GM21360 (cell line): ENCODE measurements around the gene NLRP7.
"Not testable (repeated sequence)": the region's sequence is repeated elsewhere in the genome, so short reads cannot be mapped to it uniquely, and the experiment has no call there.

Experiments used
- ATAC-seq: cut with Tn5 transposase; IDR thresholded peaks from one replicate; pipeline ENCODE4 v1.9.1; 2021; ENCODE audit warnings: mild to moderate bottlenecking, moderate library complexity; ENCODE audit not compliant: unreplicated experiment

The NLRP7 gene

DNA sequence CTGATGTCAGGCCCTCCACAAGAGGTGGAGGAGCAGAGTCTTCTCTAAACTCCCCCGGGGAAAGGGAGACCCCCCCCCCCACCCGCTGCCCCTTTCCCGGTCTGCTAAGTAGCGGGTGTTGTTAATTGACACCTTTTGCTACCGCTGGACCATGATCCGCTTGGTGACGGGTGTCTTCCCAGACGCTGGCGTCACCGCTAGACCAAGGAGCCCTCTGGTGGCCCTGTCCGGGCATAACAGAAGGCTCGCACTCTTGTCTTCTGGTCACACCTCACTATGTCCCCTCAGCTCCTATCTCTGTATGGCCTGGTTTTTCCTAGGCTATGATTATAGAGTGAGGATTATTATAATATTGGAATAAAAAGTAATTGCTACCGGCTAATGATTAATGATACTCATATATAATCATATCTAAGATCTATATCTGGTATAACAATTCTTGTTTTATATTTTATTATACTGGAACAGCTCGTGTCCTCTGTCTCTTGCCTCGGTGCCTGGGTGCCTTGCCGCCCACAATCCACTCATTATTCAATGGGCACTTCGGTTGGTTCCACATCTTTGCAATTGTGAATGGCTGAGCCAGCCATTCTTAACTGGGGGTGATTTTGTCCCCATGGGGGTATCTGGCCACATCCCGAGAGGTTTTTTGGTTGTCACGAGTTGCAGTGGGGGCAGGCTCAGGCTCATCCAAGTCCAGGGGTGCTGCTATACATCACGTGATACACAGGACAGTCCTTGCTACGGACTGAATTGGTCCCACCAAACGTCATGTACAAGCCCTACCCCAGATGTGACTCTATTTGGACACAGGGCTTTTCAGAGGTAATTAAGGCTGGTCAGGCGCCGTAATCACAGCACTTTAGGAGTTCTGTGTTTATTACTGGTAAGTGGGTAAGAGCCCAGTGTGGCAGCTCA lies 27.4 kb downstream of the NLRP7 start:
- not testable (repeated sequence) for ATAC-seq

DNA sequence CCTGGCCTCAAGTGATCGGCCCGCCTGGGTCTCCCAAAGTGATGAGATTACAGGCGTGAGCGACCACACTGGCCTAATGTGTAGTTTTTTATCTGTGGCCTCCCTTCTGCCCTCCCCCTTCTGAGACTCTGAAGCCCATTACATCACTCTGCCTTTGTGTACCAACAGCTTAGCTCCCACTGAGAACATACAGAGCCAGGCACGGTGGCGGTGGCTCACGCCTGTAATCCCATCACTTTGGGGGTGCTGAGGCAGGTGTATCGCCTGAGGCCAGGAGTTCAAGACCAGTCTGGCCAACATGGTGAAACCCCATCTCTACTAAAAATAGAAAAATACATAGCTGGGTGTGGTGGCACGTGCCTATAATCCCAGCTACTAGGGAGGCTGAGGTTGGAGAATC lies 28.8 kb downstream of the NLRP7 start:
- ATAC-seq = no peak

DNA sequence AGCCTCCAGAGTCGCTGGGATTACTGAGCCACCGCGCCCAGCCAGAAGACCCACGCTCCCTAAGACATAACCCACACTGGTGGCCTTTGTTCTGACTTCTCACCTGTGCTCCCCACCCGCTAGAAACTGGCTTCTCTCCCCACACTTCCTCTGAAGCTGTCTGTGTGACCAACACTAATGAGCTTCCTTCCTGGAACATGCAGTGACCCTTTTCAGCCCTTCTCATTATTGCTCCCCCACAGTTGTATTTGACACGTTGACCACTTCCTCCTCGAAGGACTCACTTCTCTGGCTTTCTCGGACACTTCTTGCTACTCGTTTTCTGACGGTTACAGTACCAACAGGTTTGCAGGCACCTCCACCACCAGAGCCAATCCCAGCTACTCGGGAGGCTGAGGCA lies 30.5 kb downstream of the NLRP7 start:
- no peak for ATAC-seq

DNA sequence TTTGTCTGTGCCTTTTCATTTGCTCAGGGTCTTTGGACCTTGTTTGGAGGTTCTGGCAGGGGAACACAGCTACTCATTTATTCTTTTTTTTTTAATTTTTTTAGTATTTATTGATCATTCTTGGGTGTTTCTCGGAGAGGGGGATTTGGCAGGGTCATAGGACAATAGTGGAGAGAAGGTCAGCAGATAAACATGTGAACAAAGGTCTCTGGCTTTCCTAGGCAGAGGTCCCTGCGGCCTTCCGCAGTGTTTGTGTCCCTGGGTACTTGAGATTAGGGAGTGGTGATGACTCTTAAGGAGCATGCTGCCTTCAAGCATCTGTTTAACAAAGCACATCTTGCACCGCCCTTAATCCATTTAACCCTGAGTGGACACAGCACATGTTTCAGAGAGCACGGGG lies 39.4 kb downstream of the NLRP7 start:
- ATAC-seq = not testable (repeated sequence)

DNA sequence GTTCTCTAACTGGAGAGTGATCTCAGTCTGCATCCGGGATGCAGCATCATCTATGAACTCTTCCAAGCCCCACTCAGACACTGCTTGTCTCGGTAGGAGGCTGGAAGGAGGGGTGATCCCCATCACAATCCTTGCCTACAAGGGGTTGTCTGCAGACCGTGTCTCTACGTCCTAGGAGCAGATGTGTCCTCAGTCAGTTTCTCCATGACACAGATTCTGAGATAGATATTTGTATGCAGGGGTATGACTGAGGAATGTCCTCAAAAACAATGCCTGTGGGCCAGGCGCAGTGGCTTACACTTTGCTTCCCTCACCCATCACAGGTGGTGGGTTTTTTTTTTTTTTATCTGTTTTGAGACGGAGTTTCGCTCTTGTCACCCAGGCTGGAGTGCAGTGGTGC lies 40.5 kb downstream of the NLRP7 start:
- ATAC-seq = no peak

DNA sequence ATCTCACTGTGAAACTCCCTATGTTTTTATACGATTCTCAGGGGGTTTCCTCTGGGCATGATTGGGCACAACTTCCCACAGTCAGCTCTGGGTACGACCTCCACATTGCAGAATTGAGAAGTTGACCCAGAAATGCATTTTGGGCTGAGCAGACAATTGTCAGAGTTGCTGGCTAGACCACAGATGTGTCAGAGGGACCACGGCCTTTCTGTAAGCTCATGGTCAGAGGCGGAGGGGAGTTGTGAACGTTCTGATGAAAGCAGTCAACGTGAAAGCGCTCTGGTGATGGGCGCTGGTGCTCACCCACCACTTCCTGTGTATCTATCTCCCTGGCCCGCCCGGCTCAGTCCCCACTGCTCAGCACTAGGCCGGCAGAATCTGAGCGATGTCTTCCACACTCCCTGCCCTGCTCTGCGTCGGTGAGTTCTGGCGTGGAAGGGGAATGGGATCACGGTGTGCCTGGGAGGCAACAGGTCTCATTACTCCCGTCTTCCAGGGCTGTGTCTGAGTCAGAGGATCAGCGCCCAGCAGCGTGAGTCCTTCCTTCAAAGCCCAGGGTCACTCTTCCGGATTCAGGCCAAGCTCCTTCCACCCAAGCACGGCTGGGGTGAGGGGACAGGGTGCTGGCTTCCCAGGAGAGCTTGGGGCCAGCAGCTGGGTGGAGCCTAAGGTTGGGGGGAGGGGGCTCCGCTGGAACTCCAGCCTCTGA lies 41.4 kb downstream of the NLRP7 start, which contains the start of gene NCR1:
TSS of gene NCR1 (plus strand) at position 346 of the 709 bp plus-strand sequence. CDS start at position 386, 40 bp downstream.
- no peak for ATAC-seq

DNA sequence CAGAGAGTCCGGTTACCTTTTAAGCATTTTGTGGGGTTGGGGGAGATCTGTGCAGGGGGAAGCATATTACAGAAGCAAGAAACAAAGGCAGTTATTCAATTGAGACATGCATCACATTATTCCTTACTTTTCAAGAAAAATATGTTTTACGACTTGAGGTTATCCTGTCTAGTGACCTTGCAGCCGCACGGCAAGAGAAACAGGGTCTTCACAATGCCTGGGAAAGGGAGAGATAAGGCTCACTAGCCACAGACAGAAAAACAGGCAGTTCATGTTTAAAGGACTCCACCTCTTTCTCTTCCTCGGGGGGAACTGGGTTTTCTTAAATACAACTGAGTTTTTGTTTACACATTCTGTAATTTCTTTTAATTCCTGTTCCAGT lies 41.9 kb downstream of the NLRP7 start:
- ATAC-seq = no peak

DNA sequence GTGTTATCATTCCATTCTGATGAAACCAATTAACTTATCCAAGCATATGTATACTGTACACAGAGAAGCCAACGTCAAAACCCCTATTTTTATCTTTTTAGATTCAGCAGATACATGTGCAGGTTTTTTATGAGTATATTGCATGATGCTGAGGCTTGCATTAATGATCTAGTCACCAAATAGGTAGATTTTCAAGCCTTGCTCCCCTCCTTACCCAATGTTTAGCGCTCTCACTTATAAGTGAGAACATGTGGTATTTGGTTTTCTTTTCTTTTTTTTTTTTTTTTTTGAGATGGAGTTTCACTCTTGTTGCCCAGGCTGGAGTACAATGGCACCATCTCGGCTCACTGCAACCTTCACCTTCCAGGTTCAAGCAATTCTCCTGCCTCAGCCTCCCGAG lies 43.1 kb downstream of the NLRP7 start:
- not testable (repeated sequence) for ATAC-seq

DNA sequence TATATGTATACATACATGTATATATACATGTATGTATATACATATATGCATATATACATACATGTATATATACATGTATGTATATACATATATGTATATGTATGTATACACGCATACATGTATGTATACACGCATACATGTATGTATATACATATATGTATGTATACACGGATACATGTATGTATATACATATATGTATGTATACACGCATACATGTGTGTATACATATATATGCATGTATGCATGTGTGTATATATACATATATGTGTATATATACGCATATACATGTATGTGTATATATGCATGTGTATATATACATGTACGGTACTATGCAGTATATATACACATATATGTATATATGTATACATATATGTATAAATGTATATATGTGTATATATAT lies 44.0 kb downstream of the NLRP7 start:
- ATAC-seq = no peak

DNA sequence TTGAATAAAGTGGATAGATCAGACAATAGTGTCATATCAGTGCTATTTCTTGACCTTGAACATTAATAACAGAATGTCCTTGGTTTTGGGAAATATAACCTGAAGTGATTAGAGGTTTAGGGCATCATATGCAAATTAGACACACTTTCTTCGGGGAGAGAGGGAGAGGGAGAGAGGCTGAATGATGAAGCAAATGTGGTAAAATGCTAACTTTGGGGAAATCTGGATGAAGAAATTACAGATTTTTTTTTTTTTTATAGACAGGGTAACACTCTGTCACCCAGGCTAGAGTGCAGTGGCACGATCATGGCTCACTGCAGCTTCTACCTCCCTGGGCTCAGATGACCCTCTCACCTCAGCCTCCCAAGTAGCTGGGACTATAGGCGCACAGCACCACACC lies 45.3 kb downstream of the NLRP7 start:
- no peak for ATAC-seq

DNA sequence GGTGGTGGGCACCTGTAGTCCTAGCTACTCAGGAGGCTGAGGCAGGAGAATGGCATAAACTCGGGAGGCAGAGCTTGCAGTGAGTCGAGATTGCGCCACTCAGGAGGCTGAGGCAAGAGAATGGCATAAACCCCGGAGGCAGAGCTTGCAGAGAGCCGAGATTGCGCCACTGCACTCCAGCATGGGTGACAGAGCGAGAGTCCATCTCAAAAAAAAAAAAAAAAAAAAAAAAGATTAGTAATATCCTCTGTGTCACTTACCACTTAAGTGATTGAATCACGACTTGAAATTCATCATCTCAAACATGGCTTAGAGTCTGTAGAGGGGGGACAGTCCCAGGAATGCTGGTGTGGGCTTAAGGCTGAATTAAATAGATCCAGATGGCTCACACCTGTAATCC lies 46.2 kb downstream of the NLRP7 start:
- not testable (repeated sequence) for ATAC-seq

DNA sequence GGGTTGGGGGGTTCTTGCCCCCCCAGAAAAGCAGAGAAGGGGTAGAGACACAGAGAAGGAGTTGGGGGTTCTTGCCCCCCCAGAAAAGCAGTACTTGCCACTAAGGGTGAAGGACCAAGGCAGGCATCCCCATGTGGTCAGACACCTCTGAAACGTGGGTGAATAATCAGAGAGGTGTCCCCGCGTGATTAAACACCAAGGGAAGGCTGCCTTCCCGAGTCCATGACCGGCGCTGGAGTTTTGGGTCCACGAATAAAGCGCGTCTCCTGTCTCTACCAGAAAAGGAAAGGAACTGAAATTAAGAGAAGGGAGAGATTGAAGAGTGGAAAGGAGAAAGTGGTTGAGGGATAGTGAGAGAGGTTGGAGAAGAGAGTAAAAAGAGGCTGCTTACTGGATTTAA lies 47.7 kb downstream of the NLRP7 start:
- not testable (repeated sequence) for ATAC-seq

DNA sequence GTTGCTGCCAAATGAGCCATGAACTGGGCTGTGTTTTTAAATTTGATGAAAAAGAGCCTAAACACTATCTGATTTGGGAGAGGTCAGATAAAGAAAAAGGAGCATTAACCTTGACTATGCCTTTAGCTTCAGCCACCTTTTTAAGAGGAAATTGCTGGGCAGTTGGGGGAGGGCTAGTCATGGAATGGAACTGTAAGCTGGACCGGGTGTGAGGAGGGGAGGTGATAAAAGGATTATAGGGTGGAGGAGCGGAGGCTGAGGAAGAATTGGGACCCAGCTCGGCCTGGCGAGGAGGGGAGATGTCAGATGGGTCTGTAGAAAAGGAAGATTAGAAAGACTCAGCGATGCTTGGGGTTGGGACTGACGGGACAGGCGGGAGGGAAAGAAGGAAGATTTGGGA lies 48.6 kb downstream of the NLRP7 start:
- not testable (repeated sequence) for ATAC-seq

DNA sequence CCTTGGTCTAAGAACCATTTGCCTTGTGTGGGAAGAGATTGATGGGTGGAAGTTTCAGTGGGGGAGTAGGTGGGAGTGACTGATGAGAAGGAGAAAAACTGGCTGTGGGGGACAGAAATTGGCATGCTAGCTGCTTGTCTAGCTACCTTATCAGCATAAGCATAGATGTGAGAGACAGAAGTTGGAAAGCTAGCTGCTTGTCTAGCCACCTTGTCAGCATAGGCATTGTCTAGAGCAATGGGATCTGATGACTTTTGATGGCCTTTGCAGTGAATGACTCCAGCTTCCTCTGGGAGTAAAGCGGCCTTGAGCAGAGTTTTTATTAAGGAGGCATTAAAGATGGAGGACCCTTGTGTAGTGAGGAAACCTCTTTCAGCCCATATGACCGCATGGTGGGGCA lies 51.3 kb downstream of the NLRP7 start:
- ATAC-seq = no peak

DNA sequence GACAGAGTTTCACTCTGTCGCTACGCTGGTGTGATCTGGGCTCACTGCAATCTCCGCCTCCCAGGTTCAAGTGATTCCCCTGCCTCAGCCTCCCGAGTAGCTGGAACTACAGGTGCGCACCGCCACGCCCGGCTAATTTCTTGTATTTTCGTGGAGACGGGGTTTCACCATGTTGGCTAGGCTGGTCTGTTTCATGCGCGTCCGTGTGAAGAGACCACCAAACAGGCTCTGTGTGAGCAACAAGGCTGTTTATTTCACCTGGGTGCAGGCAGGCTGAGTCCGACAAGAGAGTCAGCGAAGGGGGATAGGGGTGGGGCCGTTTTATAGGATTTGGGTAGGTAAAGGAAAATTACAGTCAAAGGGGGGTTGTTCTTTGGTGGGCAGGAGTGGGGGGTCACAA lies 53.2 kb downstream of the NLRP7 start:
- ATAC-seq = not testable (repeated sequence)

DNA sequence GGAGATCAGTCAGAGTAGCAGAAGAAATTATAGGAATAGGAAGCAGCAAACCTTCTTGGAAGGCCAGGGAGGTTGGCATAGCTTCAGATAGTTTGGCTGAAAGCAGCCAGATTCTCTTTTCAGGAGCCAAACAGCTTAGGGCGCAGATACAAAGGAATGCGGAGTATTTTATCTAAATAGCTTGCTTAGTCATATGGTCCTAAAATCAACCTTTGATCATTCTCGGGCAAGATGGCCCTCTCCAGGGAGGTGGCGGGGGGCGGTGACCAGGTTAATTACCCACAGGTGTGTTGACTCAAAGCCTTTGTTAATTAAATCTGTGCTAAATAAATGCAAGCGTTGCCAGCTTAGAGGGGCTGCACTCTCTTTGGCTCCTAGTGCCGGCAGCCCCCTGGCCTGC lies 53.9 kb downstream of the NLRP7 start:
- ATAC-seq = no peak

DNA sequence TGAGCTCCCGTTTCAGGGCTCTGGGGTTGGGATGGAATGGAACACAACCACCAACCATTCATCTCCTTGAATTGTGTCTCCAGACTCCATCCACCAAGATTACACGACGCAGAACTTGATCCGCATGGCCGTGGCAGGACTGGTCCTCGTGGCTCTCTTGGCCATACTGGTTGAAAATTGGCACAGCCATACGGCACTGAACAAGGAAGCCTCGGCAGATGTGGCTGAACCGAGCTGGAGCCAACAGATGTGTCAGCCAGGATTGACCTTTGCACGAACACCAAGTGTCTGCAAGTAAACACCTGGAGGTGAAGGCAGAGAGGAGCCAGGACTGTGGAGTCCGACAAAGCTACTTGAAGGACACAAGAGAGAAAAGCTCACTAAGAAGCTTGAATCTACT lies 57.8 kb downstream of the NLRP7 start:
- no peak for ATAC-seq

DNA sequence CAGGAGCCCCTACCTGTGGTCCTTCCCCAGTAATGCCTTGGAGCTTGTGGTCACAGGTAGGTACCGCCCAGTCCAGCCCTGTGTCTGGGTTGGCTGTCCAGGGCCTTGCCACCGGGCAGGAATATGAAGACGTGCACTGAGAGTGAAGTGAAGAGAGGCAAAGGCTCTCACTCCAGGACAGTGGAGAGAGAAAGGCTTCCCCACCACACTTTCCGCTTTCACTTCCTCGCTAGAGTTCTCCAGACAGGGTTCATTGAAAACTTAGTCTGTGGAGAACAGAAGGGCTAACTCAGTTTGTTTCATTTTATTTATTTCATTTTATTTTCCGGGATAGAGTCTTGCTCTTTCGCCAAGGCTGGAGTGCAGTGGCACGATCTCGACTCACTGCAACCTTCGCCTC lies 59.1 kb downstream of the NLRP7 start:
- no peak for ATAC-seq

DNA sequence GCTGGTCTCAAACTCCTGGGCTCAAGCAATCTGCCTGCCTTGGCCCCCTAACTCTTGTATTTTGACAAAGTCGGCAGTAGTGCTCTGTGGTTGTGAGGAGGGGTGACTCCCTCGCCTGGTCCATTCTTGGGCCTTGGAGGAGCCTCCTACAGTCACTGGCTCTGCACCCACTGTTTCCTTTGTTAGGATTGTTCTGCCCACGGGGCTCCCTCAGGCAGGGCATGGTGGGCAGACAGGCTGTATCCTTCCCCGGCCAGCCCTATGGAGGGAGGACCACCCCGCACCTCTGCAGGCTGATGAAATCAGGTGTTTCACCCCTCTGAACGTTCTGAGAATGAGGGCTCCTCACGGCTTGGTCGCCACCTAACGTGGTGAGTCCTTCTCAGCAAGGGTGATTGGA lies 64.1 kb downstream of the NLRP7 start:
- no peak for ATAC-seq

DNA sequence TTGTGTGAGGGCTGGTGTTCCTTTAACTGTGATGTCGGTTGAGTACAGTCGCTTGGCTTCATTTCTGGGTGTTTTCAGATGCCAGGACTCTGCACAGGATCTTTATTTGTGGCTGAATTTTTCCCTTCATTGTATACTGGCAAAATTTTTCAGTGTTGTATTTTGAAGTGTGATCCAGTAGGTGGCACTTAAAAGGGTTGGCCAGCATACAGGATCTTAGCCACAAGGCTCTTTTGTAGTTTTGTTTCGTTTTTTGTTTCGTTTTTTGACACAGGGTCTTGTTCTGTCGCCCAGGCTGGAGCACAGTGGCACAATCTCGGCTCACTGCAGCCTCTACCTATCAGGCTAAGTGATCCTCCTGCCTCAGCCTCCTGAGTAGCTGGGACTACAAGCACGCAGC lies 64.6 kb downstream of the NLRP7 start:
- no peak for ATAC-seq

DNA sequence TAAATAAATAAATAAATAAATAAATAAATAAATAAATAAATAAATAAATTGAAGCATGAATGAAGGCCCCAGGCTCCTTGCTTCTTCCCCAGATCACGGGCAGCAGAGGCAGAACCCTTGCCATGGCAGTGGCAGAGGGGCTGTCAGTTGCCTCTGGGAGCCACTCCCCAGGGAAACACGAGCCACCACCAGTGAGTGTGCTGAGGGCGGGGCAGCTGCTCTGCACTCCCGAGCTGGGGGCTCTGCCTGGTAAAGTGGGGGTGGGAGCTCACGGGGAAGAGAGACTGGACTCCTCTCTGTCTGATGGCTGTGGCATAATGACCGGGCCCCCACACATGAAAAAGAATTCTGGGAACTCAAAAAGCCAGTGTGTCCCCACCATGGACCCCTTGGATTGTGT lies 65.4 kb downstream of the NLRP7 start:
- no peak for ATAC-seq

DNA sequence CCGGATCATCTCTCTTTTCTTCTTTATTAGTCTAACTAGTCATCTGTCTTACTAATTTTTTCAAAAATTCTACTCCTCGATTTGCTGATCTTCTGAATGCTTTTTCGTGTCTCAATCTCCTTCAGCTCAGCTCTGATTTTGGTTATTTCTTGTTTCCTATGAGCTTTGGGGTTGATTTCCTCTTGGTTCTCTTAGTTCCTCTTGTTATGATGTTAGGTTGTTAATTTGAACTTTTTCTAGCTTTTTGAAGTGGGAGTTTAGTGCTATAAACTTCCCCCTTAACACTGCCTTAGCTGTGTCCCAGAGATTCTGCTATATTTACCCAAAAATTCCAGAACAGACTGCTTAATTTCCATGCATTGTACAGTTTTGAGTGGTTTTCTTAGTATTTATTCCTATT lies 69.9 kb downstream of the NLRP7 start:
- no peak for ATAC-seq
